ENCODE measurements around the gene DNAAF8.

DNAAF8 gene

GRCh38 chr16:4714996-4715395 lies 19.3 kb upstream of the DNAAF8 start:
- 94% methylated on average over 2 of the region's 2 CpGs for WGBS
- no peaks in the 10 kb centered on the region for H3K9me3 ChIP-seq (ENCODE audit: control insufficient read depth, low read length)
- no peak overlapping the region for H3K27ac ChIP-seq (ENCODE audit: low read length, poor library complexity, severe bottlenecking)
- H2BK5ac ChIP-seq (ENCODE audit: low read depth, low read length, poor library complexity, severe bottlenecking) = no peak overlapping the region
- no peak overlapping the region for H2BK15ac ChIP-seq (ENCODE audit: low read depth, poor library complexity, severe bottlenecking)
- H2AK5ac ChIP-seq (ENCODE audit: low read length, severe bottlenecking) = no peak overlapping the region
- H2BK120ac ChIP-seq (ENCODE audit: low read depth, low read length) = no peak overlapping the region
- H3K18ac ChIP-seq (ENCODE audit: low read depth in 1 of 2, low read length in 2 of 2) = no peak overlapping the region
- no peak overlapping the region for H3K4me3 ChIP-seq (ENCODE audit: insufficient read depth in 1 of 2, low read depth in 1 of 2, low read length in 2 of 2)
- H2AFZ ChIP-seq (ENCODE audit: low read depth, low read length) = no peak overlapping the region
- no peak overlapping the region for H3K4me2 ChIP-seq (ENCODE audit: low read length, poor library complexity, severe bottlenecking)
- no peak overlapping the region for H3K4ac ChIP-seq (ENCODE audit: low read depth in 1 of 2, low read length in 2 of 2)
- H3K9ac ChIP-seq (ENCODE audit: low read length) = no peak overlapping the region
- DNase-seq = no peak
- H3K23ac ChIP-seq (ENCODE audit: low read length in 2 of 2) = no peak overlapping the region
- no peaks in the 10 kb centered on the region for H3K27me3 ChIP-seq (ENCODE audit: control insufficient read depth in 1 of 2, insufficient read depth in 1 of 2, low read length in 2 of 2)
- peaks cover 47 to 52% of the 10 kb centered on the region in 2 experiments for H3K36me3 ChIP-seq (ENCODE audit: control insufficient read depth in 1 of 2, insufficient read depth in 2 of 2, low read depth in 1 of 2, low read length in 2 of 2)
- H4K8ac ChIP-seq (ENCODE audit: low read length) = no peak overlapping the region
- H3K14ac ChIP-seq (ENCODE audit: low read length in 2 of 2) = no peak overlapping the region
- H2BK12ac ChIP-seq (ENCODE audit: low read length in 2 of 2) = no peak overlapping the region
- no peak overlapping the region for H4K91ac ChIP-seq (ENCODE audit: low read length)
- H3K79me1 ChIP-seq (replicated peaks; ENCODE audit: low read length, poor library complexity, severe bottlenecking) = peaks cover 25% of the 10 kb centered on the region
- no peaks in the 10 kb centered on the region for H3K4me1 ChIP-seq (ENCODE audit: control insufficient read depth, insufficient read depth, low read depth, low read length)

DNA sequence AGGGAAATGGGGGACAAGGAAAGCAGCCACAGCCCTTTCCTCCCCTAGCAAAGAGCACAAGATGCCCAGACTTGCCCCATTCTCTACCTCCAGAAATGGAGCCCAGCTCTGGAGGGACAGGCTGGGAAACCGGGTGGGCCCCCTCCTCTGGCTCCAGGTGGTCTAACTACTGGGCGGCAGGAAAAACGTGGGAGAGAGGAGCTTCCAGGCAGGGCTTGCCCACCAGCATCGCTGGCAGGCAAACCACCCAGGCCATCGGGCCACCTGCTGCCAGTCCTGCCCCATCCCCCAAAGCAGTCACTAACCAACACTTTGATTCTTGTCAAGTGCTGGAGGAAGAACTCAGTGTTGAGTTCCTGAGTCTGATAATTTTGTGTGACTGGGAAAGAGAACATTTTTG lies 15.9 kb upstream of the DNAAF8 start:
- no peak overlapping the region for H2BK15ac ChIP-seq (ENCODE audit: low read depth, poor library complexity, severe bottlenecking)
- H2BK5ac ChIP-seq (ENCODE audit: low read depth, low read length, poor library complexity, severe bottlenecking) = no peak overlapping the region
- WGBS = 53% methylated on average over 4 of the region's 5 CpGs
- H3K9me3 ChIP-seq (ENCODE audit: control insufficient read depth, low read length) = no peaks in the 10 kb centered on the region
- H2AK5ac ChIP-seq (ENCODE audit: low read length, severe bottlenecking) = no peak overlapping the region
- H3K36me3 ChIP-seq (ENCODE audit: control insufficient read depth in 1 of 2, insufficient read depth in 2 of 2, low read depth in 1 of 2, low read length in 2 of 2) = peaks cover 41 to 48% of the 10 kb centered on the region in 2 experiments
- no peak overlapping the region for H4K91ac ChIP-seq (ENCODE audit: low read length)
- no peak overlapping the region for H4K8ac ChIP-seq (ENCODE audit: low read length)
- peaks cover 30% of the 10 kb centered on the region for H3K79me1 ChIP-seq (replicated peaks; ENCODE audit: low read length, poor library complexity, severe bottlenecking)
- no peaks in the 10 kb centered on the region for H3K27me3 ChIP-seq (ENCODE audit: control insufficient read depth in 1 of 2, insufficient read depth in 1 of 2, low read length in 2 of 2)
- no peak overlapping the region for H3K18ac ChIP-seq (ENCODE audit: low read depth in 1 of 2, low read length in 2 of 2)
- H3K9ac ChIP-seq (ENCODE audit: low read length) = no peak overlapping the region
- no peak for DNase-seq
- H3K4me3 ChIP-seq (ENCODE audit: insufficient read depth in 1 of 2, low read depth in 1 of 2, low read length in 2 of 2) = no peak overlapping the region
- no peak overlapping the region for H2BK120ac ChIP-seq (ENCODE audit: low read depth, low read length)
- H3K27ac ChIP-seq (ENCODE audit: low read length, poor library complexity, severe bottlenecking) = no peak overlapping the region
- H2AFZ ChIP-seq (ENCODE audit: low read depth, low read length) = no peak overlapping the region
- H3K4me2 ChIP-seq (ENCODE audit: low read length, poor library complexity, severe bottlenecking) = no peak overlapping the region
- H3K4me1 ChIP-seq (ENCODE audit: control insufficient read depth, insufficient read depth, low read depth, low read length) = peaks cover 2% of the 10 kb centered on the region
- H3K23ac ChIP-seq (ENCODE audit: low read length in 2 of 2) = no peak overlapping the region
- H3K14ac ChIP-seq (ENCODE audit: low read length in 2 of 2) = no peak overlapping the region
- no peak overlapping the region for H3K4ac ChIP-seq (ENCODE audit: low read depth in 1 of 2, low read length in 2 of 2)
- H2BK12ac ChIP-seq (ENCODE audit: low read length in 2 of 2) = no peak overlapping the region

GRCh38 chr16:4723071-4723767 lies 11.1 kb upstream of the DNAAF8 start:
- Histone ChIP-seq H3K36me3 (ENCODE audit: control insufficient read depth in 1 of 2, insufficient read depth in 2 of 2, low read depth in 1 of 2, low read length in 2 of 2) (peaks cover 43 to 59% of the 10 kb centered on the region in 2 experiments), H3K4me2 (ENCODE audit: low read length, poor library complexity, severe bottlenecking) (no peak overlapping the region)

GRCh38 chr16:4724661-4725270 lies 9.6 kb upstream of the DNAAF8 start:
- no peak overlapping the region for H3K4me3 ChIP-seq (ENCODE audit: insufficient read depth in 1 of 2, low read depth in 1 of 2, low read length in 2 of 2)
- no peaks in the 10 kb centered on the region for H3K27me3 ChIP-seq (ENCODE audit: control insufficient read depth in 1 of 2, insufficient read depth in 1 of 2, low read length in 2 of 2)
- H3K14ac ChIP-seq (ENCODE audit: low read length in 2 of 2) = no peak overlapping the region
- H3K4me1 ChIP-seq (ENCODE audit: control insufficient read depth, insufficient read depth, low read depth, low read length) = peaks cover 2% of the 10 kb centered on the region
- no peak overlapping the region for H4K8ac ChIP-seq (ENCODE audit: low read length)
- no peak overlapping the region for H3K23ac ChIP-seq (ENCODE audit: low read length in 2 of 2)
- H2BK120ac ChIP-seq (ENCODE audit: low read depth, low read length) = no peak overlapping the region
- no peak overlapping the region for H3K4ac ChIP-seq (ENCODE audit: low read depth in 1 of 2, low read length in 2 of 2)
- H2AK5ac ChIP-seq (ENCODE audit: low read length, severe bottlenecking) = no peak overlapping the region
- no peak overlapping the region for H2BK12ac ChIP-seq (ENCODE audit: low read length in 2 of 2)
- H3K4me2 ChIP-seq (ENCODE audit: low read length, poor library complexity, severe bottlenecking) = no peak overlapping the region
- WGBS = 95% methylated on average over 11 of the region's 11 CpGs
- peaks cover 40% of the 10 kb centered on the region for H3K79me1 ChIP-seq (replicated peaks; ENCODE audit: low read length, poor library complexity, severe bottlenecking)
- H3K9ac ChIP-seq (ENCODE audit: low read length) = no peak overlapping the region
- H2AFZ ChIP-seq (ENCODE audit: low read depth, low read length) = no peak overlapping the region
- H3K27ac ChIP-seq (ENCODE audit: low read length, poor library complexity, severe bottlenecking) = no peak overlapping the region
- no peak overlapping the region for H4K91ac ChIP-seq (ENCODE audit: low read length)
- no peak overlapping the region for H3K18ac ChIP-seq (ENCODE audit: low read depth in 1 of 2, low read length in 2 of 2)
- H3K9me3 ChIP-seq (ENCODE audit: control insufficient read depth, low read length) = no peaks in the 10 kb centered on the region
- no peak overlapping the region for H2BK15ac ChIP-seq (ENCODE audit: low read depth, poor library complexity, severe bottlenecking)
- peaks cover 50 to 66% of the 10 kb centered on the region in 2 experiments for H3K36me3 ChIP-seq (ENCODE audit: control insufficient read depth in 1 of 2, insufficient read depth in 2 of 2, low read depth in 1 of 2, low read length in 2 of 2)
- no peak overlapping the region for H2BK5ac ChIP-seq (ENCODE audit: low read depth, low read length, poor library complexity, severe bottlenecking)
- DNase-seq = no peak

More at GRCh38 chr16:4723071-4723767, 11.1 kb upstream of the DNAAF8 start:
- Histone ChIP-seq H3K9ac (ENCODE audit: low read length) (no peak overlapping the region), H3K4me1 (ENCODE audit: control insufficient read depth, insufficient read depth, low read depth, low read length) (peaks cover 2% of the 10 kb centered on the region), H3K23ac (ENCODE audit: low read length in 2 of 2) (no peak overlapping the region), H4K8ac (ENCODE audit: low read length) (no peak overlapping the region), H3K27me3 (ENCODE audit: control insufficient read depth in 1 of 2, insufficient read depth in 1 of 2, low read length in 2 of 2) (no peaks in the 10 kb centered on the region), H3K79me1 (replicated peaks; ENCODE audit: low read length, poor library complexity, severe bottlenecking) (peaks cover 36% of the 10 kb centered on the region), H2AFZ (ENCODE audit: low read depth, low read length) (no peak overlapping the region), H3K9me3 (ENCODE audit: control insufficient read depth, low read length) (no peaks in the 10 kb centered on the region), H3K18ac (ENCODE audit: low read depth in 1 of 2, low read length in 2 of 2) (no peak overlapping the region), H3K14ac (ENCODE audit: low read length in 2 of 2) (no peak overlapping the region), H2BK15ac (ENCODE audit: low read depth, poor library complexity, severe bottlenecking) (no peak overlapping the region), H3K27ac (ENCODE audit: low read length, poor library complexity, severe bottlenecking) (no peak overlapping the region), H2AK5ac (ENCODE audit: low read length, severe bottlenecking) (no peak overlapping the region), H2BK12ac (ENCODE audit: low read length in 2 of 2) (no peak overlapping the region), H3K4me3 (ENCODE audit: insufficient read depth in 1 of 2, low read depth in 1 of 2, low read length in 2 of 2) (no peak overlapping the region), H2BK120ac (ENCODE audit: low read depth, low read length) (no peak overlapping the region), H2BK5ac (ENCODE audit: low read depth, low read length, poor library complexity, severe bottlenecking) (no peak overlapping the region), H4K91ac (ENCODE audit: low read length) (no peak overlapping the region), H3K4ac (ENCODE audit: low read depth in 1 of 2, low read length in 2 of 2) (no peak overlapping the region)
- no peak for DNase-seq
- WGBS = 96% methylated on average over 12 of the region's 14 CpGs
